HG02588 (cell line): ENCODE measurements around the gene CASTOR2.
"Not testable (repeated sequence)": the region's sequence is repeated elsewhere in the genome, so short reads cannot be mapped to it uniquely, and the experiment has no call there.

Experiments
- ATAC-seq: cut with Tn5 transposase; IDR thresholded peaks from one replicate; pipeline ENCODE4 v1.9.1; 2021; ENCODE audit warnings: mild to moderate bottlenecking, moderate library complexity; ENCODE audit not compliant: unreplicated experiment

CASTOR2 gene

DNA sequence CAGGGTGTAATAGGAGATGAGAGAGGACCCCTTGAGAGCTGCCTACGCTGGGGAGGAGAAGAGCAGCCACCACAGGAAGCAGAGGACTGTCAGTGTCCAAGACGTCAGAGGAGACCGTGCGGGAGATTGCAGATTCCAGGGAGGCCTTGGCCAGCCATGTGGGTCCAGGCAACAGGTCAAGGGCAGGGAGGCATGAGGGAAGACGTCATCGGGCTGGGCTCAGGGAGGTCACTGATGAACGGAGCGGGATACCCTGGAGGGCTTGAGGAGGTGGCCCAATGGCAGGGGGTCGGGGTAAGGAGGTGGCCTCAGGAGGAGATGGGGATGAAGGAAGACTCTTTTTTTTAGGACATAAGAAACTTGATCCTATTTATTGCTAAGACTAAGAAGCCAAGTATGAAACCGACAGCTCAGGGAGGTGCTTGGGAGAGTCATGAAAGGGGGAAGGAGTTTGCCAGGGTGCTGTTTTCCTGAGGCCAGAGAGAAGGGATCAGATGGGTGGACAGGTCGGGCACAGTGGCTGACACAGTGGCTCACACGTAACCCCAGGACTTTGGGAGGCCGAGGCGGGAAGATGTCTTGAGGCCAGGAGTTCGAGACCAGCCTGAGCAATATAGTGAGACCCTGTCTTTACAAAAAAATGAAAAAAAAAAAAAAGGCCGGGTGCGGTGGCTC, 30.5 kb downstream of the CASTOR2 start:
- ATAC-seq: not testable (repeated sequence)

DNA sequence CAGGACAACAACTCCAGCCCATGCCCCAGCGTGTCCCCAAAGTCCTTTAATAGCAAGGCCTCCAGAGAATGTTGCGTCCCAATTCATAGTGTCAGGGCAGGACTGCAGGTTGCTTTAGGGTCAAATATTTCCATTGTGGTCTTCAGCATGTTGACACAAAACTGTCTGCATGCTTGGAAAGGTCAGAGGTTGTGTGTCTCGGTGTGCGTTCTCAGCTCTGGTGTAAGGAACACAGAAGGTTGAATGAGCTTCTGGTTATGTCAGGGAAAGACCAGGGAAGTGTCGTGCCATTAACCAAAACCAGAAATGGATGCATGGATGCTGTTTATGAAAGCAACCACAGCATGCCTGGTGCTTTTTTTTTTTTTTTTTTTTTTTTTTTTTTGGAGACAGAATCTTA, 31.9 kb downstream of the CASTOR2 start:
- not testable (repeated sequence) for ATAC-seq

DNA sequence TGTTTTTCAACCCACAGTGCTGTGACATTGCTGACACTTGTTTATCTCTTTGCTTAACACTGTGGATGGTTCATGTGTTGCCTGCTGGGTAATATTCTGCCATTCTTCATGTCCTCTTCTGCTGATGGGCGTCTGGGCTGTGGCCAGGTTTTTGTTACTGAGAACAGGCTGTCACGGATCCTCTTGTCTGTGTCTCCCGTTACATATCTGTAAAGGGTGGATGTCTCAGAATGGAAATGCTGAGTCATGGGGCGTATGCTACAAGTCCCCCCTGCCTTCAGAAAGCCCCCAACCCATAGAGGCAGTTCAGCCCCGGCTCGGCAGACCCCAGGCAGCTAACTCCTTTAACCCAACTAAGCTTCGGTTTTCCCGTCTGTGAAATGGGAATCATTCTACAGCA, 33.3 kb downstream of the CASTOR2 start:
- not testable (repeated sequence) for ATAC-seq

DNA sequence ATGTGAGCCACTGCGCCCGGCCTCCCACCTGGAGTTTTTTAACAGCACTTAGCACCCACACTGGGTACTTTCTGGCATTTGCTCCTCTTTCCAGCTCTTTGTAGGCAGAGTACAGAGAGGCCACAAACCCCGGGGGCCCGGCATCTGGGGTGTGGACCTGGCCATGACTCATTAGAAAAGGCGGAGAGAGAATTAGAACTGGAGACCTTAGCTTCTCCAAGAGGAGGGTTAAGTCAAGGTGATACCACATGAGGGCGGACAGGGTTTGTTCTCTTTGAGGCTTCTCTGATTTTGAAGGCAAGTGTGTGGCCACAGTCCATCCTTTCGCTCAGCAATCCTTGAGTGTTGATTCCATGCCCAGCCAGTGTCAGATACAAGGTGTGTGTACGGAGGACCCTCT, 36.9 kb downstream of the CASTOR2 start:
- not testable (repeated sequence) for ATAC-seq

DNA sequence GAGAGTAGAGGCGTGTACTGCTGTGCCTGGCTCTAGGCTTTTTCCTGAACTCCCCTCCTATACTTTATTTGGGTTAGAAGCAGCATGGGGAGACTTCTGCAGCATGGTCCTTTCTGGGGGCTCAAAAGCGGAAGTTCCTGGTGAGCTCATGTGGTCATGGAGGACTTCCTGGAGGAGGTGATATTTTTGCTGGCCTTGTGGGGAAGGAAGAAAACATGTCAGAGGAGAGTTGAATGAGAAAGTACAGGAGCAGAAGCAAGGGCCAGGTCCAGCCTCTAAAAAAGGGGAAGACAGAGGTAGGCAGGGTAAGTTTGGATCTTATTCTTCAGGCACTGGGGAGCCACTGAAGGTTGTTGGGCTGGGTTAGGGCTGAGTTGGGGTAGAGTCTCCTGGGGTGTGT, 45.5 kb downstream of the CASTOR2 start:
- no peak for ATAC-seq

DNA sequence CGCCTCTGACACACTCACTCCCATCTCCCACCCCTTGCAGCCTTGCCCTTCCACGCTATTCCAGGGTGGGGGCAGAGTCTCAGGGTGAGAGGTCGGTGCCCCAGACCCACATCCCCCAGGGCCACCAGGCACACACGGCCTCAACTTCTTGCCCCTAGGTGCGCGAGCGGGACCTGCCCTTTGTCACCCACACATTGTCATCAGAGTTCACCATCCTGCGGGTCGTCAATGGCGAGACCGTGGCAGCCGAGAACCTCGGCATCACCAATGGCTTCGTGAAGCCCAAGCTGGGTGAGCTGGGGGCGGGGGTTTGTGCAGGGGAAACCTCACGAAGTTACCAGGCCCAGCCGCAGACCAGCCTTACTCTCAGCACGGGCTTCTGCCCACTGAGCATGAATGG, 53.3 kb downstream of the CASTOR2 start:
- ATAC-seq: no peak

DNA sequence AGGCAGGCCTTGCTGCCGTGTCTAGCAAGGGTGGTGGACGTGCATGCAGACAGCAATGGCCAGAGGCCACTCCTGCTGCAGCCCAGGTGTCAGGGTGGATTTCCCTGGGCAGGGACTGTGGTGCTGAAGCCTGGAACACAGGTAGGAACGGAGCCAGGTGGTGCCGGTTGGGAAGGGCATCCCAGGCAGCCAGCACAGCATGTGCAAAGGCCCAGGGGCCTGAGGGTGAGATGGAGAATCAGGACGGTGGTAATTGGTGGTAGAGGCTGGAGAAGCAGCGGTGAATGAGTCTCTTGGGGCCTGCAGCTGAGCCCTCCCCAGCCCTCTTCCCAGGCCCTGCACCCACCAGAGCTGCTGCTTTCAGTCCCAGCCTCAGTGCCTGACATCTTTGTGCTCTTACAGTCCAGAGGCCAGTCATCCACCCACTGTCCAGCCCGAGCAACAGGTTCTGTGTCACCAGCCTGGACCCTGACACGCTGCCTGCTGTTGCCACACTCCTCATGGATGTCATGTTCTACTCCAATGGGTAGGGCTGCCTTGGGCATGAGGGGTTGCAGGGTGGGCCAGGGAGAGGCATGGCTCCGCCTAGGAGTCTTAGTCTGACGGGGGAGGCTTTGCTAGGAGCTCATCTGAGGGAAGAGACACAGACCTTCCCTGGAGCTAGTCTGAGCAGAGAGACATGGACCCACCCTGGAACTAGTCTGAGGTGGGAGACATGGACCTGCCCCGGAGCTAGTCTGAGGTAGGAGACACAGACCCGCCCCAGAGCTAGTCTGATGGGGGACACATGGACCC, 54.3 kb downstream of the CASTOR2 start:
- no peak for ATAC-seq

DNA sequence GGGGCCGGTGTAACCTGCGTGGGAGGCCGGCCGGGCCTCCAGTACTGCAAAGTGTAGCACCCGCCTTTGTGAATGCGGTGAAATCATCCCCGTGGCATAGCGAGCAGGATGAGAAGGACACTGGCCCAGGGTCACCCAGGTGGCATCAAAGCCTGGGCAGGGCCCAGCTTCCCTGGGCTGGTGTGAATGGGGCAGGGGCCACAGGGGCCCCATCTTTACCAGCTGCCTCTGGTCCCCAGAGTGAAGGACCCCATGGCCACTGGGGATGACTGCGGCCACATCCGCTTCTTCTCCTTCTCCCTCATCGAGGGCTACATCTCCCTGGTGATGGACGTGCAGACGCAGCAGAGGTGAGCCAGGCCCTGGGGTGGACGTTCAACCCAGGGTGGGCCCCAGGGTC, 55.3 kb downstream of the CASTOR2 start:
- no peak for ATAC-seq

DNA sequence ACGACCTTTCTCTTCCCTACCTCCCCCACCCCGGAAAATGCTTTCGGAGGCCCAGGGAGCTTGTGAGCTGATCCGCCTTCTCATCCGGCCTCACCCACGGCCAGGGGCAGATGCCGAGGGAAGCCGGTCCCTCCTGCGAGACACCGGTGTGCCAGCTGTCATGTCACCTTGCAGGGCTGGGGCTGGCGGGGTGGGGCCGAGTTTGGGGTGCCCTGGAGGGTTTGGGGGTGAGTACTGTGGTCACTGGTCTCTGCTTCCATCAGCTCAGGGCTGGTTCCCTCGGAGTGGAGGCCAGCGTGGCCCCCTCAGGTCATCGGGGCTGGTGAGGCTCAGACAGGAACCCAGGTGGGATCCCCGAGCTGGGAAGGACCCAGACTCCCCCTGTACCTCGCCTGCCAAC, 60.4 kb downstream of the CASTOR2 start:
- no peak for ATAC-seq

DNA sequence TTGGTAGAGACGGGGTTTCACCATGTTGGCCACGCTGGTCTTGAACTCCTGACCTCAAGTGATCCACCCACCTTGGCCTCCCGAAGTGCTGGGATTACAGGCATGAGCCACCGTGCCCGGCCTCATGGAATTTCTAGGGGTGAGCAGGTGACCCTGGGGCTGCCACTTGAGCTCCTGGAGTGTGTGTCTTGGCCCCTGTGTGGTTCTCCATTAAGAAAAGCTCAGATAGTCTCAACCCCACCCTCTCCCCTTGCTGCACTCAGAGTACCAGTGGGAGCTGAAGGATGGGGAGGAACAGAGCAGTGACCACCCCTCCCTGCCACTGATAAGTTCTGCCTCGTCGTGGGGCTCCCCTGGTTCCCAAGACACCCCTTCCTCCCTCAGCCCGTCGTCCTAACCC, 63.8 kb downstream of the CASTOR2 start:
- no peak for ATAC-seq

DNA sequence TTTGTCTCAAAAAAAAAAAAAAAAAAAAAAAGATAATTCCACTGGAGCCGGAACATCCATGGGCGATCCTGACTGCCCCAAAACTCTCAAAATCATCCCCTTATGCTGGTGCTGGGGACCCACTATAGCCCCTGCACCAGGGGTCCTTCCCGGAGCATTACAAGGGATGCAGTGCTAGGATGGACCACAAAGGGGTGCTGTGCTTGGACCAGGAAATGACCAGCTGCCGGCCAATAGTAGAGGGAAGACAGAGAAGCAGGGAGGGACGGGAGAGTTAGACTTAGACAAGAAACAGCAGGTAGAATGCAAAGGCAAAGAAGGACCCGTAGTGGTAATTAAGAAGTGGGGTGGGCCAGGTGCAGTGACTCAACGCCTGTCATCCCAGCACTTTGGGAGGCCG, 68.6 kb downstream of the CASTOR2 start:
- no peak for ATAC-seq

DNA sequence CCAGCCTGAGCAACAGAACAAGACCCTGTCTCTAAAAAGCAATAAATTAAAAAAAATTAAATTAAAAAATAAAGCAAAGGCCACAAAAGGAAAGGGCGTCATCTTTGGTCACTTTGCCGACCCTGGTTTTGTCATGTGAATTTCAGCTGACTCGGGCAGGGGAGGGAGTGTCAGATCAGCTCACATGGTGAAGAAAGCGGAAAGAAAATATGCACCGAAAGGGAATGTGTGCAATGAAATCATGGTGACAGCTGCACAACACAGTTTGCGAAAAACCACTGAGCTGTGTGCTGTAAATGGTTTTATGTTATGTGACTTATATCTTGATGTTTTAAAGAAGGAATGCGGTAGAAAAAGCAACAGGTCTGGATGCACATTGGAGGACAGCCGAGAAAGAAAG, 69.3 kb downstream of the CASTOR2 start:
- ATAC-seq: no peak

DNA sequence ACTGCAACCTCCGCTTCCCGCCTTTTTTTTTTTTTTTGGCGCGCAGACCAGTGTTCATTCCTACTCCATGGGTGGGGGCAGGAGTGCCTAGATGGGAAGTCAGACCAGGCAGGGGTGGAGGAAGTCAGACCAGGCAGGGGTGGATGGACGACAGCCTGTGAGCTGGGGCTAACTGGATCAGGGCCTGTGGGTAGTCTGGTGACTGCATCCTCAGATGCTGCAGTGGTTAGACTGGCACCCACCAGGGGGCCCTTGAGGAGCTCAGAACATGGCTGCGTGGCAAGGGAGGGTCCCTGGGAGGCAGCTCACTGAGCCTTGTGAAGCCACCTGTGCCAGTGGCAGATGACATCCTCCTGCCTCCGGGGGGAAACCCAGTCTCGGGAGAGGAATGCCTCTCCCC, 74.0 kb downstream of the CASTOR2 start:
- ATAC-seq: no peak

DNA sequence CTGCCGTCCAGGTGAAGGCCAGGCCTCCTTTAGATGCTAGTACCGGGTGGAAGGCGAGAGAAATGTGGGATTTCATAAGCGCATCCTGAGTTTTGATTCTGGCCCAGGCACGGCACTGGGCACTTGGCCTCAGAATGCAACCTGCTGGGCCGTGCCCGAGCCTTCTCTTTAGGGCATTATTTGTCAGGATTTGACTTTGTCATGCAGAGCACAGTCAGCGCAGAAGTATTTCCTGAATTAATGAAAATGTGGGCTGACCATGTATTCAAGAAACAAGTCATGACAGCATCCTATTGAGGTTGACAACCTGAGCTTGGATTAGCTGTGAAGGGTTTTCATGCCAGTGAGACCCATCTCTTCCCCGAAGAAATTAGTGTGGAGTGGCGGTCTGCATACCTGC, 74.7 kb downstream of the CASTOR2 start:
- ATAC-seq: no peak

DNA sequence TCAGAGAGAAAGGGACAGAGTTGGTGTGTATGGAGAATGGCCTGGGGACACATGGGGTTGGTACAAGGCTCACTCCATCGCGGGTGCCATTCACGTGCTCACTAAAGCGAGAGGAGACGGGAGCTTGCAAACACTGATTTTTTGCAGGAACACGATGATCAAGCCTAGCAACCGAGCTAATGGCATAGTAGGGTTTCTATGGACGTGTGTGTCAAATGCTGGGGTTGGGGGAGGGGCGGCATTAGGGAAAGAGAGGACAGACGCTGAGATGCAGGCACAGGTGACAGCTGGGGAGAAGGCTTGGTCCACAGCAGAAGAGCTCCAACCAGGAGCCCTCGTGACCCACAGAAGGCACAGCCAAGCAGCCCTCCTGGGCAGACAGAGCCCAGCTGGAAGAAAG, 75.2 kb downstream of the CASTOR2 start:
- ATAC-seq: no peak

DNA sequence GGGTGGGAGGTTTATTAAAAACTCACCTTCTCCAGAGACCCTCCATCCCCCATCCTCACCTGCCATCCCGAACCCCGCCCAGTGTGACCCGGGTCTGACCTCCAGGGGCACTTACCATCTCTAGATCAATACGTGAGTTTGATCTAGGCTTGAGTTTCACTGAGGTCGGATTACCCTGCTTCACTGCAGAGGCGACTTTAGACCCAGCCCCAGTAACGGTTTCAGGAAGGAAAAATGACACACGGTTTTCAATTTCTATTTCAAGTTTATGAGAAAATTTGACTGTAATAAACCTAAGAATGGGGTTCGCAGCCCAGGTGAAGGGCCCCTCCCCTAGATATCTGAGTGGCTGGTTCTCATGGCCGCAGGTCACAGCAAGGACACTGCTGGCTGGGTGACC, 76.0 kb downstream of the CASTOR2 start:
- ATAC-seq: no peak

DNA sequence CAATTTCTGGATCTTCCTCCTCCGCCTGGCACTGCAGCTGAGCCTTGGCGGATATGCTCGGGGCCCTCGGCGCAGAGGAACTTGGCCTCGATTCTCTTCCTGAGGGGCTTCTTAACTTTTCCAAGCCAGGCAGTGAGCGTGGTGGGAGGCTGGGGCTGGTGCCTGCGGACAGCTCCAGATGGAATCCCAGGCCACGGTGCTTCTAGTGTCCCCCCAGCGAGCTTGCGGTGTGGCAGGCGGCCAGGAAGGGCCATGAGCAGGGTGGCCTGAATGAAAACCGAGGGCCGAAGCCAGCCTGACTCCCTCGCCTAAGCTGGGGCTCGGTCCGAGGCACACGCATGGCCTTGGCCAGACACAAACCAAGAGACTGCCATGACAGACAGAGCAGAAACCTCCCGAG, 77.8 kb downstream of the CASTOR2 start:
- no peak for ATAC-seq

DNA sequence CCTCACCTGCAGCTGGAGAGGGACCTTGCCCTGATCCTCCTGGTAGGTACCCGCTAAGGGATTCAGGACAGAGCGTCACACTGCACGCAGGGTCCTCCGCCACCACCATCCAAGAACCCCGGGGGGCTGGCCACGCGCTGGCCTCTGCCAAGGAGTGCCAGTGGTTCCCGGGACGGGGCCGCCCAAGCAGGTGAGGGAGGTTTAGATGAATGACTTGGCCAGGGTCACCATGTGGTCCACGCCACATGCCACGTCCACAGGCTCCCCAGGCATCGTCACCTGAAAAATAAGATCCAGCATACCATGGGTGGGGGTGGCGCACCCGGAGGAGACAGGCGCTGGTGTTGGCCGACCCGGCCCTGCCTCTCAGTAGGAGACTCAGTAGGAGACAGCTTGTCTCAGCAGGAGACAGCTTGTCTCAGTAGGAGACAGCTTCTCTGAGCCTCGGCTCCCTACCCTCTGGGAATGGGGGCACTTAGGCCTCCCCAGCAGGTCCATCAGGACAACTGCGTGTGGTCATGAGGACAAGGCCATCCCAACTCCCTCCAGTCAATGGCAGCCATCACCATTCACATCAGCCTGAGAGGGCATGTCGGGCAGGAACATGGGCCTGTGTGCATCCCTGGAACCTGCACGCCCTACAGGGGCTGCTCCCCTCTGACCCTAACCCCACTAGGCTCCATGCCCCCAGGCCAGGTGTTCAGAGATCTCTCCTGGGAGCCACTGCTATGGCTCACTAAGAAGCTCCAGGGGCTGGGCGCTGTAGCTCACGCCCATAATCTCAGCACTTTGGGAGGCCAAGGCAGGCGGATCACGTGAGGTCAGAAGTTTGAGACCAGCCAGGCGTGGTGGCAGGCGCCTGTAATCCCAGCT, 78.6 kb downstream of the CASTOR2 start:
- ATAC-seq: no peak

DNA sequence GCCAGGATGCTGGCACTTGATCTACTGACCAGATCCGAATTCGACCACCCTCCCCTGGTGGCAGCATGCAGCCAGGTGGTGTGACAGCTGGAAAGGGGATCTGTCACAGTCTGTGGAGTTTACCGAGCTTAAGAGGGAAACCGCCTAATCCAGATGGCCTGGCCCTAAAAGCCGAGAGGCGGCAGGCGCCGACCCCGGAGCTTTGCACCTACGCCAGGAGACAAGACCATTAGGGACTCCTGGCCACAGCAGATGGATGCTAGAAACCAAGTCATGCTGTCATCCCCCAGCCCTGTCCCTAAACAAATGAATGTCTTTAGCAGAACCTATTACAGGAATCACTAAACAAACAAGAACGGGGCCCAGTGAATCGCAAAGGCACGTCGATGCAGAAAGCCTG, 81.4 kb downstream of the CASTOR2 start:
- ATAC-seq: no peak

DNA sequence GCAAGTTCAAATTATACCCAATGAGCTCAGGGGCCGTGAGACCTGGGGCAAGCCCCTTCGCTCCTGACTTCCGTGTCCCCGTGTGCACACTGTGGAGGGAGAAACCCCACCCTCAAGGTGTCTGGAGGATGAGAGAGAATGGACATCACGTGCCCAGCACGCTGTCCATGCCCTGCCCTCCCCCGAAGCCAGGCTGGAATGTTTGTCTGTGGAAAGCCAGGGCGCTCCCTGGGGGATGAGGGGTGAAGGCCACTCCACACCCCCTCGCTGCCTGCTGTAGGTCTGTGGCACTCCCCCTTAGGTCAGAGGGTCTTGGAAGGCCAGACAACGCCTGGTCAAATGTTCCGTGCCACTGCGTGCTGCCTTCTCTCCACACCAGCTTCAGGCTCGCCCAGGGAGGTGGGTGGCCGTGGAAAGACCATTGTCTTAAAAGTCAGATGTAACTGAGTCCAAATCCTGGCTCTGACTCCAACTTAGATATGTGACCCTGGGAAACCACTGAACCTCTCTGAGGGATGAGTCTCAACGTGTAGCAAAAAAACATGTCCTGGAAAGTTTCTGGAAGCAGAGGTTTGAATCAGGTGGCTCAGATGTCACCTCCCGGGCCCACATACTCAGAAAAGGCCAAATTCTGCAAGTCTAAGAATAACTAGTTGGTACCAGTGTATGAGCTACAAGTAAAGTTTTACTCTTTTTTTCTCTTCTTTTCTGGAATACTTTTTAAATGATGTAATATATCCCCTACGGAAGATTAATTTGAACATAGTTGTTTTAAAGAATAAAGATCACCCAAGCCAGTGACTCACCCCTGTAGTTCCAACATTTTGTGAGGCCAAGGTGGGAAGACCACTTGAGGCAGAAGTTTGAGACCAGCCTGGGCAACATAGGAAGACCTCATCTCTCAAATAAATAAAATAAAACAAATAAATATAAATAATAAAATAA, 84.2 kb downstream of the CASTOR2 start:
- no peak for ATAC-seq

DNA sequence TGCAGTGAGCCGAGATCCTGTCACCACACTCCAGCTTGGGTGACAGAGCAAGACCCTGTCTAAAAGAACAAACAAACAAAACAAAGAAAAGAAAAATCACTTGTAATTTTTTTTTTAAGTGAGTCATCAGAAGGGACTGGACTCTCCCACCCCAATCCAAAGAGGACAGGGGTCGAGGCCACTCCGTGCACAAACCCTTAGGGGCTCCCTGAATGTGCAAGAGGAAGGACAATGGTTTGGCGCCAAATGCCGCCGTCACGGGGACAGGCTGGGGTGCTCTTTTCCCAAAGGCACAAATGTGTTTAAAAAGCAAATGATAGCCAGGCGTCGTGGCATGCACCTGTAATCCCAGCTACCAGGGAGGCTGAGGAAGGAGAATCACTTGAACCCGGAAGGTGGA, 85.3 kb downstream of the CASTOR2 start:
- ATAC-seq: no peak
